ENCODE data around the gene FBXO10.
"Not testable (repeated sequence)": the region's sequence is repeated elsewhere in the genome, so short reads cannot be mapped to it uniquely, and the experiment has no call there.

FBXO10 gene

DNA sequence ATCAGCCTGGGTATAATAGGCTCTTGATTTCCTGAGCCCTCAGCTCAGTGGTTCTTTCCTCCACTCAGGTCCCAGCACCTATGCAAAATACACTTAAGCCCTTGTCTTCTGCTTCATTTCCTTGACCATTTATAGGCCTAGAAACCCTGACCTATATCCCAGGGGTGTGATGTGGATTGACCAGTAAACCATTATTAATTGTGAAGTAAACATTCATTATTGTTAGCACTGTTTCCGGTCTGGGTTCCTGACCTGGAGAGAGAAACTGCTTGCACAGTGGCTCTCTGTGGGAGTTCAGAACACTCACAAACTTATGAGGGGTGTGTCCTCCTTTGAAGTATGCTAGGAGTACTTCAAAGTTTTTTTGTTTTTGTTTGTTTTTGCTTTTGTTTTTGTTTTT is 35.8 kb upstream of the FBXO10 start:
- TF ChIP-seq, protein P1, sequence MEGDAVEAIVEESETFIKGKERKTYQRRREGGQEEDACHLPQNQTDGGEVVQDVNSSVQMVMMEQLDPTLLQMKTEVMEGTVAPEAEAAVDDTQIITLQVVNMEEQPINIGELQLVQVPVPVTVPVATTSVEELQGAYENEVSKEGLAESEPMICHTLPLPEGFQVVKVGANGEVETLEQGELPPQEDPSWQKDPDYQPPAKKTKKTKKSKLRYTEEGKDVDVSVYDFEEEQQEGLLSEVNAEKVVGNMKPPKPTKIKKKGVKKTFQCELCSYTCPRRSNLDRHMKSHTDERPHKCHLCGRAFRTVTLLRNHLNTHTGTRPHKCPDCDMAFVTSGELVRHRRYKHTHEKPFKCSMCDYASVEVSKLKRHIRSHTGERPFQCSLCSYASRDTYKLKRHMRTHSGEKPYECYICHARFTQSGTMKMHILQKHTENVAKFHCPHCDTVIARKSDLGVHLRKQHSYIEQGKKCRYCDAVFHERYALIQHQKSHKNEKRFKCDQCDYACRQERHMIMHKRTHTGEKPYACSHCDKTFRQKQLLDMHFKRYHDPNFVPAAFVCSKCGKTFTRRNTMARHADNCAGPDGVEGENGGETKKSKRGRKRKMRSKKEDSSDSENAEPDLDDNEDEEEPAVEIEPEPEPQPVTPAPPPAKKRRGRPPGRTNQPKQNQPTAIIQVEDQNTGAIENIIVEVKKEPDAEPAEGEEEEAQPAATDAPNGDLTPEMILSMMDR (IDR thresholded peaks at IDR 0.05; ENCODE audit: extremely low read depth, insufficient read depth, missing control alignments), result no peak
- DNase-seq (ENCODE audit: low spot score), result no peak
- in situ Hi-C loops (cut with MboI; ENCODE audit: low pct_unique_long_range_greater_than_20kb, low sequenced_read_pairs, unreplicated experiment), result no loop called here

DNA sequence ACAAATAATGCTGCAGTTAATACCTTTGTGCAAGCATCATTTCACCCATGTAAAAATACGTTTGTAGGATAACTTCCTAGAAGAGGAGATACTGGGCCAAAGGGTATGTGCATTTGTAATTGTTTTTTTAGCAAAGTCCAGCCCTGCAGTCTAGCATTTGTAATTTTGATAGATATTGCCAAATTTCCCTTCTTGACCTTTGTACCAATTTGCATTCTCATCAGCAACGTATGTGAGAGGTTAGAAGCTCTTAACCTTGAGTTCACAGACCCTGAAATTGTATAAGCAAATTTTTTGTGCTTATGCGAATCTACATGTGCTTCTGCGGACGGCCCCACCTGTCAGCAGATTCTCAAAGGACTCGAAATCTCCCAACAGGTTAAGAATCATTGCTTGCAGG is 34.8 kb upstream of the FBXO10 start:
- in situ Hi-C loops (cut with MboI; ENCODE audit: low pct_unique_long_range_greater_than_20kb, low sequenced_read_pairs, unreplicated experiment), result no loop called here
- no peak for DNase-seq (ENCODE audit: low spot score)
- TF ChIP-seq, protein P1 (IDR thresholded peaks at IDR 0.05; ENCODE audit: extremely low read depth, insufficient read depth, missing control alignments), result no peak

DNA sequence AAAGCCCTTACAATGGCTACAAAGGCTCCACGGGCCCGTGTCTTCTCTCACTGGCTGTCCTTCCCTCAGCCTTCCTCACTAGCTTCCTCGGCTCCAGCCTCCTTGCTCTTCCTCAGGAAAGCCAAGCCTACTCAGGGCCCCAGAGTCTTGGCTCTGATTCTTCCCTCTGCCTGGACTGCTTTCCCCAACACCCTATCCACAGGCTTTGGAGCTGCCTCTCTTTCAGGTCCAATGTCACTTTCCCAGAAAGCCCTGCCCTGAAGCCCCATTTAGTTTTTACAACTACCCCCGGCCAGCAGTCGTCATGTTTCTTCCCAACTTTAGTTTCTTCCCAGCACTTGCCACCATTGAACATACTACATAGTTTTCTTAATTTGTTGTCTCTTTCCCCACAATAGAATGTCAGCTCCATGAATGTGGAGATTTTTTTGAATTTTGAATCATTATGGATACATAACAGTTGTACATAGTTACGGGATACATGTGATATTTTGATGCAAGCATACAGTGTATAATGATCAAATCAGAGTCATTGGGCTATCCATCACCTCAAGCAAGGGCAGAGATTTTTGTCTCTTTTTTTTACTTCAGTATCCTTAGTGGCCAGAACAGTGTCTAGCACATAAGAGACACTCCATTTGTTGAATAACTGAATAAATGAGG is 33.7 kb upstream of the FBXO10 start:
- TF ChIP-seq, protein P1 (IDR thresholded peaks at IDR 0.05; ENCODE audit: extremely low read depth, insufficient read depth, missing control alignments), result no peak
- in situ Hi-C loops (cut with MboI; ENCODE audit: low pct_unique_long_range_greater_than_20kb, low sequenced_read_pairs, unreplicated experiment), result no loop called here
- DNase-seq (ENCODE audit: low spot score), result no peak

DNA sequence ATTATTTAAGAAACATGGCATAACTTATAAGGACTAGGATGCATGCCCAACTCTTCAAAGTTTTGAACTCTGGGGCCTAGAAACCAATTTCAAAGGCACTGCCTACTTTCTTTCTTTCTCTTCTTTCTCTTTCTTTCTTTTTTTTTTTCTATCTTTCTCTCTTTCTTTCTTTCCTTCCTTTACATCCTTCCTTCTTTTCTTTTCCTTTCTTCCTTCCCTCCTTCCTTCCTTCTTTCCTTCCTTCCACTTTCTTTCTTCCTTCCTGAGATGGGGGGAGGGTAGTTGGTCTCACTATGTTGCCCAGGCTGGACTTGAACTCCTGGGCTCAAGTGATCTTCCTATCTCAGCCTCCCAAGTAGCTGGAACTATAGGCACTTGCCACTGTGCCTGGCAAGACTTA is 32.1 kb upstream of the FBXO10 start:
- DNase-seq (ENCODE audit: low spot score), result no peak
- in situ Hi-C loops (cut with MboI; ENCODE audit: low pct_unique_long_range_greater_than_20kb, low sequenced_read_pairs, unreplicated experiment), result no loop called here
- TF ChIP-seq, protein P1 (IDR thresholded peaks at IDR 0.05; ENCODE audit: extremely low read depth, insufficient read depth, missing control alignments), result no peak

DNA sequence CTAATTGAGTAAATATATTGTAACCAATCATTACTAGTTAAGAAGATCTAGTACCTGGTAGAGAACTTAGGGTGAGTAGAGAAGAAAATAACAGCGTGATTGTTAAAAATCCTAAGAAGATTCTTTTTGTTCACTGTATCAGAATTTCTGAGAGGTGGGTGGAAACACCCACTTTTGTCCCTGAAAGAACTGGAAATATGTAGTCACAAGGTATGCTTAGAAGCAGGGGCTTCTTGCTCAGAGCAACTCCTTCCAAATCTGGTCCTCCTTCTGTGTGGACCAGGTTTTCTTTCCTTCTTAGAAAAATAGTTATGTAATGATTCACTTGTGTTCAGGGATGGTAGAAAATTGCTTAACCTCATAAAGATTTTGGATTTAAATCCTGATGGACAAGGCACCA is 28.1 kb upstream of the FBXO10 start:
- TF ChIP-seq, protein P1 (IDR thresholded peaks at IDR 0.05; ENCODE audit: extremely low read depth, insufficient read depth, missing control alignments), result no peak
- DNase-seq (ENCODE audit: low spot score), result no peak
- in situ Hi-C loops (cut with MboI; ENCODE audit: low pct_unique_long_range_greater_than_20kb, low sequenced_read_pairs, unreplicated experiment), result no loop called here

DNA sequence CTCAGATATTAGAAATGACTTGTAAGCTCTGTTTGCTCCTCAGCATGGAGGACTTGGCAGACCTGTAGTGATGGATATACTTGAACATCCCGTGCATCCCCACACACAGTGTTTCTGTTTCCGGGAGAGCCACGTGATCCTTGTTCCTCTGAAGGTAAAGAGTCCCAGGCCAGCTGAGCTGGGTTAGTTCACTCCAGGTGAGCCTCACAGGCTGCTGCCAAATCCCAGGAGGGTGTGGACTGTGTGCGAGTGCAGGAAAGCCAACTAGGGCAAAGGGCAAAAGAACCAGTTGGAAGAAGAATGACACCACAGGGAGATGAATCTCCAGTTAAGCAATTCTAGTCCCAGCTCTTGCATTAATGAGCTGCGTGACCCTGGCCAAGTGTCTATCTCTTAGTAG is 26.6 kb upstream of the FBXO10 start:
- no peak for DNase-seq (ENCODE audit: low spot score)
- TF ChIP-seq, protein P1 (IDR thresholded peaks at IDR 0.05; ENCODE audit: extremely low read depth, insufficient read depth, missing control alignments), result no peak
- in situ Hi-C loops (cut with MboI; ENCODE audit: low pct_unique_long_range_greater_than_20kb, low sequenced_read_pairs, unreplicated experiment), result no loop called here

DNA sequence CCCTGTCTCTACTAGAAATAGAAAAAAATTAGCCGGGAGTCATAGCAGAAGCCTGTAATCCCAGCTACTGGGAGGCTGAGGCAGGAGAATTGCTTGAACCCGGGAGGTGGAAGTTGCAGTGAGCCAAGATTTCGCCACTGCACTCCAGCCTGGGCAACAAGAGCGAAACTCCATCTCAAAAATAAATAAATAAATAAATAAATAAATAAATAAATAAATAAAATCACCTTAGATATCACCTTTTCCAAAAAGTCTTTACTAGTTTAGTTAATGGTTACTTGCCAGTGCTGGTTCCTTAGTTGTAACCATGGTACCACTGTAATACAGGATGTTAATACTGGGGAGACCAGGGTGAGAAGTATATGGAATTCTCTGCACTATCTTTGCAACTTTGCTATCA is 25.9 kb upstream of the FBXO10 start:
- DNase-seq (ENCODE audit: low spot score); in situ Hi-C loops (cut with MboI; ENCODE audit: low pct_unique_long_range_greater_than_20kb, low sequenced_read_pairs, unreplicated experiment): not testable (repeated sequence)
